Cardiac muscle cell (in vitro differentiated cells and primary cell): ENCODE results near the gene CIP2A. TPM values are rescaled to one million over a fixed set of nuclear protein-coding genes. Genes with fewer than 3 reads are reported as not detected.

Source experiments
- DNase-seq, 2 donors: peaks; one replicate each; pipeline versions ENCODE4 v3.0.0 to v3.0.0-alpha.2; 2010 to 2017; ENCODE audit warnings: low read depth in 1 of 2, low spot score in 1 of 2
- H3K27ac ChIP-seq: fragments of 200-600 bp; sonication (generic); 2 replicates; pipeline ENCODE4 v1.5.1; 2016
- H3K27me3 ChIP-seq: fragments of 200-600 bp; sonication (generic); 2 replicates; pipeline ENCODE4 v1.6.0; 2016; ENCODE audit warnings: control low read depth
- H3K36me3 ChIP-seq: fragments of 200-600 bp; sonication (generic); 2 replicates; pipeline ENCODE4 v1.5.1; 2016; ENCODE audit warnings: control low read depth
- H3K4me1 ChIP-seq: fragments of 200-600 bp; sonication (generic); 2 replicates; pipeline ENCODE4 v1.8.1; 2017; ENCODE audit warnings: low read depth, mild to moderate bottlenecking, mixed run types
- H3K4me3 ChIP-seq: fragments of 200-600 bp; sonication (generic); 2 replicates; pipeline ENCODE4 v1.5.1; 2016; ENCODE audit warnings: mild to moderate bottlenecking
- H3K9me3 ChIP-seq: fragments of 200-600 bp; sonication (generic); 2 replicates; pipeline ENCODE4 v1.5.1; 2017; ENCODE audit warnings: low read depth, mild to moderate bottlenecking, control low read depth
- polyA plus RNA-seq: library from polyadenylated mRNA; unstranded; fragments of >200 nt; fragmentation: Nextera tagmentation; extraction: Ambion mirVana; gene quantifications from 2 replicates; pipeline ENCODE4 v1.2.1, GENCODE V29; 2016
- total RNA-seq: library from RNA; depleted of rRNA; stranded (reverse); fragments of >200 nt; gene quantifications from 2 replicates; pipeline ENCODE4 v1.2.3, GENCODE V29; 2016
- TF ChIP-seq, protein P1 (sequence below): IDR thresholded peaks from 2 replicates; pipeline ENCODE4 v1.5.1; 2012; ENCODE audit warnings: low read depth, mild to moderate bottlenecking, low read length

The CIP2A gene
- total and polyA plus RNA-seq, 2 experiments from 2014 or later, result 8.1 to 12.2 TPM

DNA sequence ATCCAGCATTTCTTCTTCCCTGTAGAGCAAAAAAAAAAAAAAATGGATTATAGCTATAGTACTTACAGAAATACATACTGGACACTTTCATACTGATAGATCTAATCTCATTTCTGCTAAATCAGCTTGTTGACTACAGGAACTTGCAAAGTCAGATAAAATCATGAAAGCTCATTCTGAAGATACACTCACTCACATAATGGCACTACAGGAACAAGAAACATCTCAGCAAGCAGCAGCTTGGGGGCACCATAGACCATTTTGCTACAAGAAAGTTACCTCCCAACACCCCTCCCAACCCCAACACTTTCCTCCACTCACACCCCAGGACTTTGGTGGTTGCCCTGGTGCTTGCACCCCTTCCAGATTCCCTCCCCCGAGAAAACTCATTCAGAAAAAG lies 83.4 kb downstream of the CIP2A start:
- Histone ChIP-seq H3K27ac (no peak overlapping the region), H3K36me3 (no peaks in the 10 kb centered on the region), H3K27me3 (no peaks in the 10 kb centered on the region), H3K9me3 (no peaks in the 10 kb centered on the region), H3K4me3 (no peak overlapping the region), H3K4me1 (peaks cover 5% of the 10 kb centered on the region)
- no peak for DNase-seq
- TF ChIP-seq, protein P1, sequence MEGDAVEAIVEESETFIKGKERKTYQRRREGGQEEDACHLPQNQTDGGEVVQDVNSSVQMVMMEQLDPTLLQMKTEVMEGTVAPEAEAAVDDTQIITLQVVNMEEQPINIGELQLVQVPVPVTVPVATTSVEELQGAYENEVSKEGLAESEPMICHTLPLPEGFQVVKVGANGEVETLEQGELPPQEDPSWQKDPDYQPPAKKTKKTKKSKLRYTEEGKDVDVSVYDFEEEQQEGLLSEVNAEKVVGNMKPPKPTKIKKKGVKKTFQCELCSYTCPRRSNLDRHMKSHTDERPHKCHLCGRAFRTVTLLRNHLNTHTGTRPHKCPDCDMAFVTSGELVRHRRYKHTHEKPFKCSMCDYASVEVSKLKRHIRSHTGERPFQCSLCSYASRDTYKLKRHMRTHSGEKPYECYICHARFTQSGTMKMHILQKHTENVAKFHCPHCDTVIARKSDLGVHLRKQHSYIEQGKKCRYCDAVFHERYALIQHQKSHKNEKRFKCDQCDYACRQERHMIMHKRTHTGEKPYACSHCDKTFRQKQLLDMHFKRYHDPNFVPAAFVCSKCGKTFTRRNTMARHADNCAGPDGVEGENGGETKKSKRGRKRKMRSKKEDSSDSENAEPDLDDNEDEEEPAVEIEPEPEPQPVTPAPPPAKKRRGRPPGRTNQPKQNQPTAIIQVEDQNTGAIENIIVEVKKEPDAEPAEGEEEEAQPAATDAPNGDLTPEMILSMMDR, result no peak

DNA sequence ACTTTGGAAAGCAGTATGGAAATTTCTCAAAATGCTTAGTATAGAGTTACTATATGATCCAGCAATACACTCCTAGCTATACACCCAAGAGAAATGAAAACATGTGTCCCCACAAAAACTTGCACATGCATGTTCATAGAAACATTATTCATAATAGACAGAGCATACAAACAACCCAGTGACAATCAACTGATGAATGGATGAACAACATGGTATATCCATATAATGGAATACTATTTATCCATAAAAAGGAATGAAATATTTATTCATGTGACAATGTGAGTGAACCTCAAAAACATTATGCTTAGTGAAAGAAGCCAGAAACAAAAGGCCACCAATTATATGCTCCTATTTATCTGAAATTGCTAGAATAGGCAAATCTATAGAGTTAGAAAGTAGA lies 85.5 kb downstream of the CIP2A start:
- Histone ChIP-seq H3K4me1 (no peaks in the 10 kb centered on the region), H3K4me3 (no peak overlapping the region), H3K27ac (no peak overlapping the region), H3K36me3 (no peaks in the 10 kb centered on the region), H3K27me3 (no peaks in the 10 kb centered on the region), H3K9me3 (no peaks in the 10 kb centered on the region)
- no peak for DNase-seq
- TF ChIP-seq, protein P1, result no peak

DNA sequence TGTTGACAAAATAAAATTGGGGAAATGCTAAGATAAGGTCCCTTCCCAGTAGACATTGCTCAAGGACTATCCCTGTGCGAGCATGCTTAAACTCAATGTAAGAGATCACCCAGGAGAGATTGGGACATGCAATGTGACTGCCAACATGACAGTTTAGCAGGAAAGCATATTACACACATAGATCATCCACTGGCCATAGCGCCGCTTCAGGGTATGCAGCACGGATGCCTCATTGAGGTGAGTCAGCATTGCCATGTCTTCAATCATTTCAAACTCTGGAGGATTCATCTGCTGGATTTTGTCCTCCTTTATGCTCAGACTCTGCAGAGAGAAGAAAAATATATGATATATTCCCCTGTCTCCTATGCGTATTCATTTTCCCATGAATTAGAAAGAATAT lies 87.7 kb downstream of the CIP2A start:
- Histone ChIP-seq H3K27me3 (no peaks in the 10 kb centered on the region), H3K4me3 (no peak overlapping the region), H3K36me3 (no peaks in the 10 kb centered on the region), H3K9me3 (no peaks in the 10 kb centered on the region), H3K4me1 (no peaks in the 10 kb centered on the region), H3K27ac (no peak overlapping the region)
- DNase-seq, result no peak
- TF ChIP-seq, protein P1, result no peak

DNA sequence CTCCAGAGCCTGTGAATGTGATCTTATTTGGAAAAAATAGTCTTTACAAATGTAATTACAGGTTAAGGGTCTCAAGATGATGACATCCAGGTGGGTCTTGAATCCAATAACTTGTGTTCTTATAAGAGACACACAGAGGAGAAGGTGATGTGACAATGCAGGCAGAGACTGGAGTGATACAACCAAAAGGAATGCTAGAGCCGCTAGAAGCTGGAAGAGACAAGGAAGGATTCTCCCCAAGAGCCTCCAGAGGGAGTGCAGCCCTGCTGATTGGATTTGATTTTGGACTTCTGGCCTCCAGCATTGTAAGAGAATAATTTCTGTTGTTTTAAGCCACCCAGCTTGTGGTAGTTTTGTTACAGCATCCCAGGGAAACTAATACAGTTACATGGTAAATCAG lies 88.5 kb downstream of the CIP2A start:
- no peak for DNase-seq
- TF ChIP-seq, protein P1, result no peak

More for the DNA sequence above, 88.5 kb downstream of the CIP2A start:
- H3K4me3 ChIP-seq, result no peak overlapping the region
- H3K36me3 ChIP-seq, result no peaks in the 10 kb centered on the region
- no peaks in the 10 kb centered on the region for H3K4me1 ChIP-seq
- no peak overlapping the region for H3K27ac ChIP-seq
- H3K9me3 ChIP-seq, result no peaks in the 10 kb centered on the region
- no peaks in the 10 kb centered on the region for H3K27me3 ChIP-seq

Other genes with a start within 250 kb of the CIP2A start
- 0.24 and 0.56 TPM in 2 replicates for gene MYH15, start 78.8 kb downstream of the CIP2A start, total RNA-seq
- 0.55 TPM in 1 of 2 replicates, not detected in the other for gene MYH15, start 78.8 kb downstream of the CIP2A start, polyA plus RNA-seq
- 18.3 and 31.2 TPM in 2 replicates for gene DZIP3, start 284 bp upstream of the CIP2A start, total RNA-seq
- gene DZIP3, start 284 bp upstream of the CIP2A start, polyA plus RNA-seq, result 27.6 and 50.2 TPM in 2 replicates
- not detected in 2 replicates for gene RETNLB, start 168.0 kb upstream of the CIP2A start, total RNA-seq
- not detected in 2 replicates for gene RETNLB, start 168.0 kb upstream of the CIP2A start, polyA plus RNA-seq
- not detected in 2 replicates for gene TRAT1, start 233.3 kb upstream of the CIP2A start, total RNA-seq
- not detected in 2 replicates for gene TRAT1, start 233.3 kb upstream of the CIP2A start, polyA plus RNA-seq